GM12878 (cell line): ENCODE results near the gene SAMD4A. TPM values are rescaled to one million over a fixed set of nuclear protein-coding genes. Genes with fewer than 3 reads are reported as not detected.
A peak's percentile ranks its signal among the peaks of the same experiment; 100 is the strongest.

Experiments used
- ATAC-seq: fragments of 200-7000 bp; cut with Tn5 transposase; 3 replicates; pipeline ENCODE4 v1.9.1; 2020; ENCODE audit warnings: mild to moderate bottlenecking, moderate library complexity
- BruUV-seq: library from RNA; stranded (reverse); fragments of 400-500 nt; replicated peaks from 2 replicates; lab custom pipeline; 2021; lab: Mats Ljungman, UMichigan
- CTCF ChIA-PET: fragments of 300-600 bp; sonication (Branson Sonifier 250); formaldehyde crosslinking; extraction: SDS; loops from one replicate; lab custom pipeline; 2021; ENCODE audit warnings: inconsistent platforms; lab: Yijun Ruan, JAX
- POLR2A ChIA-PET: fragments of 350-600 bp; formaldehyde crosslinking; extraction: SDS; loops from one replicate; lab custom pipeline; 2021; ENCODE audit warnings: inconsistent platforms; lab: Charles Lee
- RAD21 ChIA-PET: fragments of 300-600 bp; sonication (Branson Sonifier 250); formaldehyde crosslinking; loops from one replicate; lab custom pipeline; 2023; ENCODE audit warnings: antibody characterized with exemption; ENCODE audit not compliant: unreplicated experiment; lab: Charles Lee
- SMC1A ChIA-PET: fragments of 300-600 bp; sonication (Branson Sonifier 250); formaldehyde crosslinking; loops from one replicate; lab custom pipeline; 2023; ENCODE audit not compliant: unreplicated experiment, uncharacterized antibody; lab: Charles Lee
- DNase-seq: peaks from one replicate; pipeline ENCODE4 v3.0.0-alpha.2; 2011; ENCODE audit warnings: low read depth, low spot score
- FAIRE-seq: peaks from 3 replicates; lab custom pipeline; 2011; peaks lifted over from hg19 to GRCh38; lab: Jason Lieb, UNC
- H2AFZ ChIP-seq: 2 replicates; pipeline ENCODE4 v1.6.0; 2011; ENCODE audit warnings: low read depth, low read length, control low read depth; ENCODE audit not compliant: control insufficient read depth
- H3K27ac ChIP-seq: 2 replicates; pipeline ENCODE4 v1.5.1; 2011; ENCODE audit warnings: control low read depth; ENCODE audit not compliant: control insufficient read depth, insufficient read depth
- H3K27me3 ChIP-seq, 2 experiments: replicated peaks in 1 of 2; 2 replicates each; pipeline versions ENCODE4 v1.6.0 to v1.6.1; 2011; ENCODE audit warnings: low read length in 1 of 2; ENCODE audit not compliant: control insufficient read depth in 2 of 2, insufficient read depth in 2 of 2
- H3K36me3 ChIP-seq, 2 experiments: 2 replicates each; pipeline ENCODE4 v1.5.1; 2011; ENCODE audit warnings: low read length in 1 of 2; ENCODE audit not compliant: control insufficient read depth in 2 of 2, insufficient read depth in 2 of 2
- H3K4me1 ChIP-seq: 2 replicates; pipeline ENCODE4 v1.6.1; 2011; ENCODE audit warnings: mild to moderate bottlenecking, low read length, moderate library complexity, mixed read lengths; ENCODE audit not compliant: control insufficient read depth, insufficient read depth
- H3K4me2 ChIP-seq: 2 replicates; pipeline ENCODE4 v1.6.0; 2011; ENCODE audit warnings: control low read depth; ENCODE audit not compliant: control insufficient read depth, insufficient read depth
- H3K4me3 ChIP-seq: fragments of 200-600 bp; sonication (generic); 2 replicates; pipeline ENCODE4 v1.5.1; 2016
- H3K79me2 ChIP-seq: 2 replicates; pipeline ENCODE4 v1.6.0; 2011; ENCODE audit warnings: low read length; ENCODE audit not compliant: control insufficient read depth, insufficient read depth
- H3K9ac ChIP-seq: 2 replicates; pipeline ENCODE4 v1.8.0; 2011; ENCODE audit warnings: low read length, control low read depth, mixed read lengths; ENCODE audit not compliant: control insufficient read depth, insufficient read depth
- H3K9me3 ChIP-seq: replicated peaks from 3 replicates; pipeline ENCODE4 v1.5.1; 2011; ENCODE audit warnings: mild to moderate bottlenecking, low read length; ENCODE audit not compliant: control insufficient read depth, insufficient read depth
- H4K20me1 ChIP-seq: 2 replicates; pipeline ENCODE4 v1.6.0; 2011; ENCODE audit not compliant: control insufficient read depth, insufficient read depth
- BMI1 ChIP-seq: fragments of 450-650 bp; IDR thresholded peaks from 2 replicates; pipeline ENCODE4 v1.6.1; 2016; ENCODE audit warnings: mild to moderate bottlenecking, moderate library complexity, borderline replicate concordance
- JUNB ChIP-seq: IDR thresholded peaks from 2 replicates; pipeline ENCODE4 v1.6.1; 2016; ENCODE audit warnings: antibody characterized with exemption, mild to moderate bottlenecking
- NRF1 ChIP-seq: conservative IDR thresholded peaks from 2 replicates; pipeline ENCODE4 v1.6.1; 2011; ENCODE audit warnings: mild to moderate bottlenecking, low read depth, low read length, improper control_type of control experiment
- RFX5 ChIP-seq: IDR thresholded peaks from 2 replicates; pipeline ENCODE4 v1.6.1; 2011; ENCODE audit warnings: low read depth, low read length, improper control_type of control experiment
- ZNF274 ChIP-seq: IDR thresholded peaks from one replicate; pipeline ENCODE4 v1.8.0; 2011; ENCODE audit not compliant: insufficient read length, insufficient read depth
- WGBS: methylation state at CpG from one replicate; pipeline ENCODE4 v1.1.6; 2016; ENCODE audit warnings: low lambda C conversion rate; ENCODE audit not compliant: insufficient replicate concordance, insufficient coverage; ENCODE audit errors: missing lambda C conversion rate; 5-methylcytosine and 5-hydroxymethylcytosine counted together
- in situ Hi-C: fragments of 300-500 bp; cut with MboI; formaldehyde crosslinking; loops from 9 replicates; pipeline ENCODE4 v1.14.3; 2018; ENCODE audit warnings: mixed read lengths
- intact Hi-C: fragments of 100-400 bp; cut with micrococcal nuclease; formaldehyde crosslinking; loops from one replicate; pipeline ENCODE4 v1.14.2; 2022; ENCODE audit not compliant: unreplicated experiment
- polyA plus RNA-seq, 11 experiments: library from polyadenylated mRNA; depleted of rRNA in 4 of 11; unstranded in 6 of 11; stranded (reverse) in 5 of 11; fragments of >200 nt; fragmentation: Nextera tagmentation in 4 of 11; fragmentation: Illumina TruSeq in 1 of 11; extraction: Ambion mirVana in 4 of 11; extraction: Trizol in 1 of 11; gene quantifications; 1 replicate in 1 of 11; 2 replicates in 10 of 11; pipeline versions ENCODE4 v1.2.1 to v1.2.3, GENCODE V29; 2011 to 2016; ENCODE audit warnings: inconsistent platforms in 2 of 11, missing spikeins in 2 of 11, low read depth in 1 of 11
- total RNA-seq, 4 experiments: library from RNA; depleted of rRNA in 3 of 4; stranded (reverse); fragments of >200 nt in 3 of 4; fragmentation: Illumina TruSeq in 1 of 4; extraction: Trizol in 1 of 4; gene quantifications; 2 replicates each; pipeline versions ENCODE4 v1.2.1 to v1.2.3, GENCODE V29; 2013 to 2021
- TF ChIP-seq, protein P1 (sequence below): IDR thresholded peaks from 2 replicates; pipeline ENCODE4 v1.6.1; 2012; ENCODE audit warnings: low read depth, low read length, improper control_type of control experiment
- TF ChIP-seq, protein P2 (sequence below): IDR thresholded peaks from 2 replicates; pipeline ENCODE4 v1.6.1; 2011; ENCODE audit warnings: low read depth, mild to moderate bottlenecking, low read length, moderate library complexity, borderline replicate concordance; ENCODE audit errors: extremely low read depth

The SAMD4A gene
- total and polyA plus RNA-seq, 10 of the 15 experiments (the other 5 are each of a cell fraction or from before 2014, with no cell fraction given): 0.05 to 0.56 (median 0.31) TPM

DNA sequence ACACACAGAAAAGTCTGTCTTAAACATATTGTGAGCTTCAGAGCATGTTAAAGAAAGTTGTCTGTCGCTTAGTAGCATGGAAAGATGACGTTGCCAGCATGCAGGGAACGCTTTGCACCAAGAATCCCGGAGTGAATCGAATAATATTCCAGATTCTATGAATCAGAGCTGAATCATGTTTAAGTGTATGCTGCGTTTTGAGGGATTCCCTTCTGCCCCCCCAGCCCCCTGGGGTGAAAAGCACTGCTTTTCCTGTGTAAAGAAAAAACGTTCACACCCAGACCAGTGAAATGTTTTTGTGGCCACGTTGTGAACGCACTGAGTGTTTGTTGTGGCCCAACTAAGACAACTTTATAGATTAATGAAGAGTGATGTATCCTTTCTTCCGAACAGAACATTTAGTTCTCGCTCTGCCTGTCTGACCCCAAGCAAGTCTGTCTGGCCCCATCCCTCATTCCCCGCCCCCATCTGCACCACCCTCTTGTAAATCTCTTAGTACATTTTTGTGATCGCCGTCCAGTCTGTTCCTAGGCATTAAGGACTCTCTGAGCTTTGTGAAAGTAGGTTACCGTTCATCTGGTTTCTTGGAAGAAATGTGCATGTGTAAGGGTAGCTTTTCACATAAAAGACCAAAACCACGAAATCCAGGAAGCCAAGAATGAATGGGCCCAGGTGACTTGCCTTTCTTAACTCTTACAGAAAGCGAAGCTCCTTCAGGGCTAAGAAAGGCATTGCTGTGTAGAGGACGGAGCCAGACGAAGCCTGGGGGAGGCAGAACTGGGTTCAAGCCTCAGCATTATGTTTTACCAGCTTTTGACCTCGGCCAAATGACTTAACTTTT is 103.0 kb downstream of the SAMD4A start:
- H2AFZ ChIP-seq: no peak overlapping the region
- no peaks in the 10 kb centered on the region for H3K36me3 ChIP-seq
- 83% methylated on average over 20 of the region's 20 CpGs for WGBS
- no peaks in the 10 kb centered on the region for H3K27me3 ChIP-seq
- H3K79me2 ChIP-seq: no peaks in the 10 kb centered on the region
- no peak overlapping the region for H3K4me3 ChIP-seq
- in situ Hi-C loops: no loop called here
- no peak for TF ChIP-seq JUNB
- TF ChIP-seq, protein P1, sequence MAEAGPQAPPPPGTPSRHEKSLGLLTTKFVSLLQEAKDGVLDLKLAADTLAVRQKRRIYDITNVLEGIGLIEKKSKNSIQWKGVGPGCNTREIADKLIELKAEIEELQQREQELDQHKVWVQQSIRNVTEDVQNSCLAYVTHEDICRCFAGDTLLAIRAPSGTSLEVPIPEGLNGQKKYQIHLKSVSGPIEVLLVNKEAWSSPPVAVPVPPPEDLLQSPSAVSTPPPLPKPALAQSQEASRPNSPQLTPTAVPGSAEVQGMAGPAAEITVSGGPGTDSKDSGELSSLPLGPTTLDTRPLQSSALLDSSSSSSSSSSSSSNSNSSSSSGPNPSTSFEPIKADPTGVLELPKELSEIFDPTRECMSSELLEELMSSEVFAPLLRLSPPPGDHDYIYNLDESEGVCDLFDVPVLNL: no peak
- TF ChIP-seq, all 136 proteins: peak for 0
- FAIRE-seq: peak; percentile 57
- no TSS peak for BruUV-seq
- H3K27ac ChIP-seq: no peak overlapping the region
- no peak overlapping the region for H3K9ac ChIP-seq
- no peak for DNase-seq
- no peak for ATAC-seq
- no peaks in the 10 kb centered on the region for H4K20me1 ChIP-seq
- CTCF ChIA-PET: interaction anchor here (1.5 to 2.0 kb wide), 2 partner anchors 27 to 106 kb away, joined by 4 to 5 read pairs; no protein-coding TSS in a partner anchor
- peaks cover 14% of the 10 kb centered on the region for H3K4me1 ChIP-seq
- intact Hi-C loops: no loop called here
- H3K4me2 ChIP-seq: no peak overlapping the region
- POLR2A ChIA-PET: interaction anchor here (1.5 kb wide), 1 partner anchor 13 kb away, joined by 4 read pairs; no protein-coding TSS in a partner anchor
- SMC1A ChIA-PET: interaction anchor here (0.8 to 1.6 kb wide), 4 partner anchors 11 to 105 kb away, joined by 3 to 4 read pairs (median 4); no protein-coding TSS in a partner anchor
- no peaks in the 10 kb centered on the region for H3K9me3 ChIP-seq
- RAD21 ChIA-PET: interaction anchor here (1.0 kb wide), 1 partner anchor 19 kb away, joined by 3 read pairs; no protein-coding TSS in a partner anchor

DNA sequence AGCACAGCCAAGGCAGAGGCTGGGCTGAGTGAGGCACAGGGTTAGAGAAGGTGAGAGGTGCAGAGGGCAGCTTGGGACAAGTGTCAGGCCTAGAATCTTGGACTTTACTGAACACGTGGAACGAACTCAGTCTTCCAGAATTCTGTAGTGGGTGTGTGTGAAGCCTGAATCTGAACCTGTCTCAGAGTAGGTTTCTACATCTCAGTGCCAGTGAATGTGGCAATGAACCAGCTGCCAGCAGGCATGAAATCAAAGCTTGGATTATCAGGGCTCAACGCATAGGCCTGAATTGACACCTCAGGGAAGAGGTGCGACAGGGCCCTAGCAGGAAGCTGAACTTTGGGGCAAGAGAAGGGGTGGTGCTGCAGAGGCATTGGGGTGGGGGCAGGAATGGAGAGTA is 104.6 kb downstream of the SAMD4A start:
- POLR2A ChIA-PET: interaction anchor here (1.5 kb wide), 1 partner anchor 14 kb away, joined by 4 read pairs; no protein-coding TSS in a partner anchor
- no peak overlapping the region for H2AFZ ChIP-seq
- H3K4me1 ChIP-seq: peaks cover 14% of the 10 kb centered on the region
- no peak for FAIRE-seq
- no peak overlapping the region for H3K4me2 ChIP-seq
- no peak for DNase-seq
- no peak for ATAC-seq
- BruUV-seq: no TSS peak
- H3K9ac ChIP-seq: no peak overlapping the region
- no peaks in the 10 kb centered on the region for H3K27me3 ChIP-seq
- no peak overlapping the region for H3K27ac ChIP-seq
- H3K79me2 ChIP-seq: no peaks in the 10 kb centered on the region
- no peak overlapping the region for H3K4me3 ChIP-seq
- CTCF ChIA-PET: interaction anchor here (0.8 to 1.6 kb wide), 3 partner anchors 19 to 107 kb away, joined by 3 to 6 read pairs (median 5); no protein-coding TSS in a partner anchor
- SMC1A ChIA-PET: interaction anchor here (0.6 kb wide), 1 partner anchor 291 kb away, joined by 3 read pairs; no protein-coding TSS in a partner anchor
- in situ Hi-C loops (no loop called here), intact Hi-C loops (no loop called here)
- no peaks in the 10 kb centered on the region for H3K36me3 ChIP-seq
- RAD21 ChIA-PET: no interaction called here
- TF ChIP-seq BMI1 (no peak), RFX5 (no peak), ZNF274 (no peak), NRF1 (no peak)
- TF ChIP-seq, protein P2, sequence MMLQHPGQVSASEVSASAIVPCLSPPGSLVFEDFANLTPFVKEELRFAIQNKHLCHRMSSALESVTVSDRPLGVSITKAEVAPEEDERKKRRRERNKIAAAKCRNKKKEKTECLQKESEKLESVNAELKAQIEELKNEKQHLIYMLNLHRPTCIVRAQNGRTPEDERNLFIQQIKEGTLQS: no peak
- no peaks in the 10 kb centered on the region for H4K20me1 ChIP-seq
- WGBS: 72% methylated on average over 4 of the region's 4 CpGs
- H3K9me3 ChIP-seq: no peaks in the 10 kb centered on the region
